GM12864 (cell line): ENCODE results near the gene YWHAG.
"Not testable (repeated sequence)": the region's sequence is repeated elsewhere in the genome, so short reads cannot be mapped to it uniquely, and the experiment has no call there.

Source experiments
- DNase-seq: peaks from one replicate; pipeline ENCODE4 v3.0.0-alpha.2; 2011; ENCODE audit warnings: low read depth
- H3K4me3 ChIP-seq: 2 replicates; pipeline ENCODE4 v1.5.1; 2011; ENCODE audit warnings: mild to moderate bottlenecking, low read depth, low read length, control low read depth
- CTCF ChIP-seq: IDR thresholded peaks from 2 replicates; pipeline ENCODE4 v1.5.1; 2011; ENCODE audit warnings: low read depth, mild to moderate bottlenecking, moderate library complexity, low read length, control low read depth, inconsistent platforms; ENCODE audit errors: missing control alignments

The YWHAG gene

GRCh38 chr7:76358481-76359110 lies at the start of gene YWHAG:
Gene YWHAG, minus strand, starts transcription at chr7:76358991. Its CDS starts 183 bp downstream, at chr7:76358808.
- TF ChIP-seq CTCF = no peak
- peak; percentile 55 for DNase-seq

GRCh38 chr7:76408121-76408560 lies 49.4 kb upstream of the YWHAG start:
- no peak overlapping the region for H3K4me3 ChIP-seq
- no peak for TF ChIP-seq CTCF
- no peak for DNase-seq

More at GRCh38 chr7:76358481-76359110, at the start of gene YWHAG:
- peak within 1 kb of the TSS; percentile 89 for H3K4me3 ChIP-seq

GRCh38 chr7:76407718-76408117 lies 48.9 kb upstream of the YWHAG start:
- no peak for DNase-seq
- TF ChIP-seq CTCF = no peak
- no peak overlapping the region for H3K4me3 ChIP-seq

GRCh38 chr7:76405738-76406137 lies 46.9 kb upstream of the YWHAG start:
- no peak overlapping the region for H3K4me3 ChIP-seq
- TF ChIP-seq CTCF = no peak
- no peak for DNase-seq

- H3K4me3 ChIP-seq = no peak overlapping the region
- TF ChIP-seq CTCF = no peak
- DNase-seq = no peak
Observed at GRCh38 chr7:76403780-76404494, 45.1 kb upstream of the YWHAG start.

GRCh38 chr7:76403097-76403496 lies 44.3 kb upstream of the YWHAG start:
- DNase-seq, H3K4me3 ChIP-seq: not testable (repeated sequence)

- DNase-seq = no peak
- H3K4me3 ChIP-seq = no peak overlapping the region
- no peak for TF ChIP-seq CTCF
Observed at GRCh38 chr7:76400248-76400647, 41.5 kb upstream of the YWHAG start.
